Kidney (tissue), 14 donors: Measurements from ENCODE around the gene ZNF687. TPM values are rescaled to one million over a fixed set of nuclear protein-coding genes. Genes with fewer than 3 reads are reported as not detected.

ENCODE experiments used
- DNase-seq, 5 donors: peaks; one replicate each; pipeline ENCODE4 v3.0.0-alpha.2; 2013 to 2020
- FAIRE-seq: peaks from 2 replicates; lab custom pipeline; 2012; peaks lifted over from hg19 to GRCh38; lab: Jason Lieb, UNC
- H3K27ac ChIP-seq, 2 donors: one replicate each; pipeline ENCODE4 v1.7.0; 2013; ENCODE audit warnings: low read depth in 2 of 2, low read length in 2 of 2, inconsistent platforms in 1 of 2
- H3K27me3 ChIP-seq: one replicate; pipeline ENCODE4 v1.7.1; 2013; ENCODE audit warnings: low read length, inconsistent platforms; ENCODE audit not compliant: control insufficient read depth, insufficient read depth
- H3K36me3 ChIP-seq, 3 donors: one replicate each; pipeline versions ENCODE4 v1.7.0 to v1.7.1; 2013; ENCODE audit warnings: low read length in 3 of 3, control low read depth in 1 of 3, inconsistent platforms in 1 of 3; ENCODE audit not compliant: insufficient read depth in 3 of 3, control insufficient read depth in 2 of 3
- H3K4me1 ChIP-seq, 3 donors: one replicate each; pipeline versions ENCODE4 v1.7.0 to v1.7.1; 2013; ENCODE audit warnings: low read length in 3 of 3, inconsistent platforms in 1 of 3, low read depth in 1 of 3; ENCODE audit not compliant: control insufficient read depth in 2 of 3, insufficient read depth in 2 of 3
- H3K4me3 ChIP-seq, 3 donors: one replicate each; pipeline versions ENCODE4 v1.7.0 to v1.8.1; 2013; ENCODE audit warnings: low read length in 3 of 3, control low read depth in 1 of 3, inconsistent platforms in 1 of 3
- H3K9ac ChIP-seq, 3 donors: one replicate each; pipeline versions ENCODE4 v1.7.0 to v1.7.1; 2013; ENCODE audit warnings: low read length in 3 of 3, control low read depth in 1 of 3, inconsistent platforms in 1 of 3
- H3K9me3 ChIP-seq, 3 donors: one replicate each; pipeline versions ENCODE4 v1.7.0 to v1.7.1; 2013; ENCODE audit warnings: low read length in 3 of 3, control low read depth in 1 of 3, inconsistent platforms in 1 of 3; ENCODE audit not compliant: control insufficient read depth in 2 of 3, insufficient read depth in 1 of 3
- intact Hi-C: fragments of 100-400 bp; cut with DNase I; formaldehyde crosslinking; loops from one replicate; pipeline ENCODE4 v1.11.1; 2022
- polyA plus RNA-seq: library from polyadenylated mRNA; stranded (reverse); fragments of 350-450 nt; fragmentation: Illumina TruSeq; extraction: RNeasy Lipid Tissue Mini Kit (QIAGEN cat#74804); gene quantifications from one replicate; pipeline ENCODE4 v1.2.3, GENCODE V29; 2014; ENCODE audit warnings: low read depth, low replicate concordance; ENCODE audit not compliant: insufficient read depth
- total RNA-seq: library from RNA; stranded (reverse); fragmentation: NEBNext Ultra II Directional; extraction: Animal tissue kit (Norgen Biotek cat#: 25700); gene quantifications from one replicate; pipeline ENCODE4 v1.2.1, GENCODE V29; 2021
- TF ChIP-seq, protein P1 (sequence below): IDR thresholded peaks from 3 replicates; pipeline ENCODE4 v1.5.1; 2012; ENCODE audit warnings: mild to moderate bottlenecking, moderate library complexity, borderline replicate concordance; ENCODE audit not compliant: insufficient read depth; ENCODE audit errors: extremely low read depth
- donor health status: control.
- donor health status: control.
- donor health status: control.
- donor health status: control.
- donor health status: control.
- donor health status: DM: yes; HTN: yes; CAD: no.
- donor health status: Normal renal cell carcinoma (clear cell type).

ZNF687 gene
- total and polyA plus RNA-seq, 2 donors from 2014 or later: 8.5 to 30.3 TPM

DNA sequence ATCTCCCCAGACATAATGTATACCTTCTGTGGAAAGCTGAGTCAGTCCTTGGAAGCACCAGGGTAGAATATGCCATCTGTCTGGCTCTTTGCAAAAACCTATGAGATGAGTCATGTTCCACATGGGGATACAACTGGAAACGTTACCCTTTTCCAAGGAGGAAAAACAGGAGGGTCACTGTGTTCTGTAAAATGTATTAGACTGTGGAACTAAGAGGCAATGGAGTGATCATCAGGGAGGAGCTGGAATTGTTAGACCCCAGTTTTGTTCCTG is 43.7 kb upstream of the ZNF687 start:
- peaks cover 29 to 75% (median 45%) of the 10 kb centered on the region in 3 donors for H3K36me3 ChIP-seq
- FAIRE-seq (no peak), DNase-seq (no peak)
- TF ChIP-seq, protein P1, sequence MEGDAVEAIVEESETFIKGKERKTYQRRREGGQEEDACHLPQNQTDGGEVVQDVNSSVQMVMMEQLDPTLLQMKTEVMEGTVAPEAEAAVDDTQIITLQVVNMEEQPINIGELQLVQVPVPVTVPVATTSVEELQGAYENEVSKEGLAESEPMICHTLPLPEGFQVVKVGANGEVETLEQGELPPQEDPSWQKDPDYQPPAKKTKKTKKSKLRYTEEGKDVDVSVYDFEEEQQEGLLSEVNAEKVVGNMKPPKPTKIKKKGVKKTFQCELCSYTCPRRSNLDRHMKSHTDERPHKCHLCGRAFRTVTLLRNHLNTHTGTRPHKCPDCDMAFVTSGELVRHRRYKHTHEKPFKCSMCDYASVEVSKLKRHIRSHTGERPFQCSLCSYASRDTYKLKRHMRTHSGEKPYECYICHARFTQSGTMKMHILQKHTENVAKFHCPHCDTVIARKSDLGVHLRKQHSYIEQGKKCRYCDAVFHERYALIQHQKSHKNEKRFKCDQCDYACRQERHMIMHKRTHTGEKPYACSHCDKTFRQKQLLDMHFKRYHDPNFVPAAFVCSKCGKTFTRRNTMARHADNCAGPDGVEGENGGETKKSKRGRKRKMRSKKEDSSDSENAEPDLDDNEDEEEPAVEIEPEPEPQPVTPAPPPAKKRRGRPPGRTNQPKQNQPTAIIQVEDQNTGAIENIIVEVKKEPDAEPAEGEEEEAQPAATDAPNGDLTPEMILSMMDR: no peak
- H3K4me3 ChIP-seq: no peak overlapping the region
- H3K27ac ChIP-seq: no peak overlapping the region
- intact Hi-C loops: no loop called here
- no peaks in the 10 kb centered on the region for H3K4me1 ChIP-seq
- H3K9ac ChIP-seq: no peak overlapping the region
- no peaks in the 10 kb centered on the region for H3K9me3 ChIP-seq
- H3K27me3 ChIP-seq: no peaks in the 10 kb centered on the region

- Histone ChIP-seq H3K9ac (no peak overlapping the region), H3K27me3 (no peaks in the 10 kb centered on the region), H3K9me3 (no peaks in the 10 kb centered on the region), H3K4me3 (no peak overlapping the region), H3K27ac (no peak overlapping the region), H3K4me1 (no peaks in the 10 kb centered on the region), H3K36me3 (peaks cover 25 to 48% (median 38%) of the 10 kb centered on the region in 3 donors)
- TF ChIP-seq, protein P1: no peak
- FAIRE-seq: no peak
- no peak for DNase-seq
- intact Hi-C loops: no loop called here
Measured at GRCh38 chr1:151242442-151242841, 39.7 kb upstream of the ZNF687 start.

DNA sequence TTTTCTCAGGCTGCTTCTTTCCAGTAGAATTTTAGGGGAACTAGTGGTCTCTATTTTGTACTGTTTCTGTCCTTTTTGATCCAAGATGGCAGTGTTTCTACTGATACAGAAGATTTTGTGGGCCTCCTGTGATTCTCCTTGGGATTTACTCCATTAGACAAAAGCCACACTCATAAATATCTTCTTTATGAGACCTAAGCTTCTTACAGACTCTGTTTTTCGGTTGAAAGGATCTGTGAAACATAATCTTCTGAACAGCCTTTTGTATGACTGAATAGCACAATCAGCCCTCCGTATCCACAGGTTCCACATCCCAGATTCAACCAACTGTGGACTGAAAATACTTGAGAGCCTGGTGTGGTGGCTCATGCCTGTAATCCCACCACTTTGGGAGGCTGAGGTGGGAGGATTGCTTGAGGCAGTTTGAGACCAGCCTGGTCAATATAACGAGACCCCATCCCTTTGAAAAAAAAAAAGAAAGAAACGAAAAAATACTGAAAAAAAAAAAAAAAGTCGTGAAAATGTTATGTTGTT is 38.3 kb upstream of the ZNF687 start:
- TF ChIP-seq, protein P1: no peak
- no peak for FAIRE-seq
- Histone ChIP-seq H3K4me1 (no peaks in the 10 kb centered on the region), H3K27ac (no peak overlapping the region), H3K4me3 (no peak overlapping the region), H3K9ac (no peak overlapping the region), H3K9me3 (no peaks in the 10 kb centered on the region), H3K36me3 (peaks cover 17 to 37% (median 34%) of the 10 kb centered on the region in 3 donors), H3K27me3 (no peaks in the 10 kb centered on the region)
- no peak for DNase-seq
- intact Hi-C loops: no loop called here

DNA sequence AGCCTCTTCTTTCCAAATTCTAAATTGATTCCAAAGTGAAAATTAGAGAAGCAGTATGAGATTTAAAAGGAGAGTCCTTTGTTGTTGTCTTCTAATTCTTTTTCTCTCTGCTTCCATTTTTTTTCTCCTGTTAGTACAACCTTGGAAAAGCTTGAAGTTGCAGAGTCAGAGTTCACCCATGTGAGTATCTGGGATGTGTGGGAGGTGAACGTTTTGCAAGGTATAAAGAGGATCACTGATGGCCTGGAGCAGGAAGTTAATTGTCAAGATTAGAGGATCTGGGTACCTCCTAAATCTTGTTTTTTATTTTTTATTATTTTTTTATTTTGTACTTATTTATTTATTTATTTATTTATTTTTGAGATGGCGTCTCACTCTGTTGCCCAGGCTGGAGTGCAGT is 35.3 kb upstream of the ZNF687 start:
- Histone ChIP-seq H3K4me1 (no peaks in the 10 kb centered on the region), H3K9ac (no peak overlapping the region), H3K27me3 (no peaks in the 10 kb centered on the region), H3K36me3 (peaks cover 12 to 31% (median 28%) of the 10 kb centered on the region in 3 donors), H3K4me3 (no peak overlapping the region), H3K27ac (no peak overlapping the region), H3K9me3 (no peaks in the 10 kb centered on the region)
- FAIRE-seq (no peak), DNase-seq (no peak)
- TF ChIP-seq, protein P1: no peak
- intact Hi-C loops: no loop called here
